Measurements from ENCODE around the gene FBF1.

GRCh38 chr17:75891605-75892555 is 49.0 kb downstream of the FBF1 start:
- TF ChIP-seq, protein P1, sequence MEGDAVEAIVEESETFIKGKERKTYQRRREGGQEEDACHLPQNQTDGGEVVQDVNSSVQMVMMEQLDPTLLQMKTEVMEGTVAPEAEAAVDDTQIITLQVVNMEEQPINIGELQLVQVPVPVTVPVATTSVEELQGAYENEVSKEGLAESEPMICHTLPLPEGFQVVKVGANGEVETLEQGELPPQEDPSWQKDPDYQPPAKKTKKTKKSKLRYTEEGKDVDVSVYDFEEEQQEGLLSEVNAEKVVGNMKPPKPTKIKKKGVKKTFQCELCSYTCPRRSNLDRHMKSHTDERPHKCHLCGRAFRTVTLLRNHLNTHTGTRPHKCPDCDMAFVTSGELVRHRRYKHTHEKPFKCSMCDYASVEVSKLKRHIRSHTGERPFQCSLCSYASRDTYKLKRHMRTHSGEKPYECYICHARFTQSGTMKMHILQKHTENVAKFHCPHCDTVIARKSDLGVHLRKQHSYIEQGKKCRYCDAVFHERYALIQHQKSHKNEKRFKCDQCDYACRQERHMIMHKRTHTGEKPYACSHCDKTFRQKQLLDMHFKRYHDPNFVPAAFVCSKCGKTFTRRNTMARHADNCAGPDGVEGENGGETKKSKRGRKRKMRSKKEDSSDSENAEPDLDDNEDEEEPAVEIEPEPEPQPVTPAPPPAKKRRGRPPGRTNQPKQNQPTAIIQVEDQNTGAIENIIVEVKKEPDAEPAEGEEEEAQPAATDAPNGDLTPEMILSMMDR (IDR thresholded peaks at IDR 0.05) = no peak
- no peak for TF ChIP-seq POLR2AphosphoS5 (IDR thresholded peaks at IDR 0.05)

Measured in breast epithelium (tissue), 3 donors.